ENCODE data around the gene SERPINB10. TPM values are rescaled to one million over a fixed set of nuclear protein-coding genes. Genes with fewer than 3 reads are reported as not detected.
A peak's percentile ranks its signal among the peaks of the same experiment; 100 is the strongest.

Gene SERPINB10
- total RNA-seq (2014; rRNA removed), result 0.69 TPM in 1 of 2 replicates, not detected in the other
- percentile 13 among the genes with signal in this experiment for Bru-seq, nascent RNA
- BruChase-seq, experiment 1, labeled RNA remaining after a 6-hour chase, result percentile 15 among the genes with signal in this experiment
- BruChase-seq, experiment 2, labeled RNA remaining after a 2-hour chase, result percentile 12 among the genes with signal in this experiment
- long read RNA-seq, result 0 reads

- Histone ChIP-seq H3K27ac (ENCODE audit: low read length) (no peak within 1 kb of the TSS), H3F3A (ENCODE audit: low read length, unreplicated experiment) (no peaks in the 10 kb centered on the region), H4K20me1 (ENCODE audit: low read length) (no peaks in the 10 kb centered on the region), H3K79me2 (ENCODE audit: low read length) (no peaks in the 10 kb centered on the region), H3K4me1 (ENCODE audit: insufficient read depth, low read length) (no peaks in the 10 kb centered on the region), H3K27me3 (ENCODE audit: low read length) (peaks cover 1% of the 10 kb centered on the region; the same call in 1 of the 2 replicates), H3K36me3 (ENCODE audit: low read depth, low read length) (no peaks in the 10 kb centered on the region), H3K4me2 (ENCODE audit: low read length) (no peak within 1 kb of the TSS), H2AFZ (ENCODE audit: low read length) (no peak within 1 kb of the TSS), H3K4me3 (ENCODE audit: low read length) (no peak within 1 kb of the TSS), H3K9me3 (ENCODE audit: low read length) (no peaks in the 10 kb centered on the region), H3K9me2 (replicated peaks; ENCODE audit: low read length) (no peaks in the 10 kb centered on the region), H3K9ac (ENCODE audit: low read length) (no peak within 1 kb of the TSS)
- TF ChIP-seq CTCF (conservative IDR thresholded peaks at IDR 0.05; ENCODE audit: low read depth, low read length) (no peak), EZH2 (IDR thresholded peaks at IDR 0.05; ENCODE audit: low read length, unreplicated experiment) (no peak), EZH2phosphoT487 (IDR thresholded peaks at IDR 0.05; ENCODE audit: borderline replicate concordance, low read length) (no peak)
- BruUV-seq (replicated peaks), result no TSS peak
- no peak for DNase-seq
- ATAC-seq, result no peak
- ChIA-PET POLR2A (ENCODE audit: unreplicated experiment) (no interaction called here), CTCF (no interaction called here)
- intact Hi-C loops (cut with micrococcal nuclease), result no loop called here
Observed at GRCh38 chr18:63907664-63908063, at the start of gene SERPINB10. Gene SERPINB10 (plus strand): TSS chr18:63907958. CDS start chr18:63915511, 7,553 bp downstream.

GRCh38 chr18:63858456-63858855, 49.3 kb upstream of the SERPINB10 start:
- H3F3A ChIP-seq (ENCODE audit: low read length, unreplicated experiment), result no peaks in the 10 kb centered on the region
- H3K9me2 ChIP-seq (replicated peaks; ENCODE audit: low read length), result no peaks in the 10 kb centered on the region
- DNase-seq, result no peak
- no peaks in the 10 kb centered on the region for H3K27me3 ChIP-seq (ENCODE audit: low read length)
- H4K20me1 ChIP-seq (ENCODE audit: low read length), result no peaks in the 10 kb centered on the region
- H3K4me2 ChIP-seq (ENCODE audit: low read length), result no peak overlapping the region
- no peaks in the 10 kb centered on the region for H3K79me2 ChIP-seq (ENCODE audit: low read length)
- no peaks in the 10 kb centered on the region for H3K4me1 ChIP-seq (ENCODE audit: insufficient read depth, low read length)
- intact Hi-C loops (cut with micrococcal nuclease), result no loop called here
- no peaks in the 10 kb centered on the region for H3K9me3 ChIP-seq (ENCODE audit: low read length)
- H3K4me3 ChIP-seq (ENCODE audit: low read length), result no peak overlapping the region
- BruUV-seq (replicated peaks), result no TSS peak
- CTCF ChIA-PET, result no interaction called here
- no peaks in the 10 kb centered on the region for H3K36me3 ChIP-seq (ENCODE audit: low read depth, low read length)
- no peak overlapping the region for H3K9ac ChIP-seq (ENCODE audit: low read length)
- no peak for ATAC-seq
- POLR2A ChIA-PET (ENCODE audit: unreplicated experiment), result no interaction called here
- no peak for TF ChIP-seq EZH2 (IDR thresholded peaks at IDR 0.05; ENCODE audit: low read length, unreplicated experiment)
- TF ChIP-seq CTCF (conservative IDR thresholded peaks at IDR 0.05; ENCODE audit: low read depth, low read length), result no peak
- no peak for TF ChIP-seq EZH2phosphoT487 (IDR thresholded peaks at IDR 0.05; ENCODE audit: borderline replicate concordance, low read length)
- H2AFZ ChIP-seq (ENCODE audit: low read length), result no peak overlapping the region
- H3K27ac ChIP-seq (ENCODE audit: low read length), result no peak overlapping the region

GRCh38 chr18:63859781-63860475, 47.8 kb upstream of the SERPINB10 start:
- no TSS peak for BruUV-seq (replicated peaks)
- no peak overlapping the region for H2AFZ ChIP-seq (ENCODE audit: low read length)
- H3K27me3 ChIP-seq (ENCODE audit: low read length), result no peaks in the 10 kb centered on the region
- DNase-seq, result no peak
- intact Hi-C loops (cut with micrococcal nuclease), result no loop called here
- no peak for ATAC-seq
- no peaks in the 10 kb centered on the region for H4K20me1 ChIP-seq (ENCODE audit: low read length)
- H3K36me3 ChIP-seq (ENCODE audit: low read depth, low read length), result no peaks in the 10 kb centered on the region
- TF ChIP-seq EZH2 (IDR thresholded peaks at IDR 0.05; ENCODE audit: low read length, unreplicated experiment) (no peak), CTCF (conservative IDR thresholded peaks at IDR 0.05; ENCODE audit: low read depth, low read length) (no peak), EZH2phosphoT487 (IDR thresholded peaks at IDR 0.05; ENCODE audit: borderline replicate concordance, low read length) (no peak)
- H3K4me3 ChIP-seq (ENCODE audit: low read length), result no peak overlapping the region
- no peaks in the 10 kb centered on the region for H3K9me3 ChIP-seq (ENCODE audit: low read length)
- H3K9me2 ChIP-seq (replicated peaks; ENCODE audit: low read length), result no peaks in the 10 kb centered on the region
- CTCF ChIA-PET, result no interaction called here
- no peak overlapping the region for H3K9ac ChIP-seq (ENCODE audit: low read length)
- no peaks in the 10 kb centered on the region for H3F3A ChIP-seq (ENCODE audit: low read length, unreplicated experiment)
- H3K4me2 ChIP-seq (ENCODE audit: low read length), result no peak overlapping the region
- H3K79me2 ChIP-seq (ENCODE audit: low read length), result no peaks in the 10 kb centered on the region
- POLR2A ChIA-PET (ENCODE audit: unreplicated experiment), result no interaction called here
- no peak overlapping the region for H3K27ac ChIP-seq (ENCODE audit: low read length)
- H3K4me1 ChIP-seq (ENCODE audit: insufficient read depth, low read length), result no peaks in the 10 kb centered on the region
